DOHH2 (cell line): ENCODE data around the gene CTNNA2.

Experiments used
- H3F3A ChIP-seq: fragments of 200-600 bp; sonication (generic), shearing (Covaris generic); 2 replicates; pipeline ENCODE4 v1.6.0; 2016; ENCODE audit warnings: antibody characterized with exemption, mild to moderate bottlenecking; ENCODE audit not compliant: control insufficient read depth, insufficient read depth
- H3K27ac ChIP-seq: fragments of 200-600 bp; sonication (generic); 2 replicates; pipeline ENCODE4 v1.5.1; 2014; ENCODE audit warnings: low read depth, mild to moderate bottlenecking, low read length, moderate library complexity
- H3K27me3 ChIP-seq: fragments of 200-600 bp; sonication (generic); 2 replicates; pipeline ENCODE4 v1.6.1; 2014; ENCODE audit warnings: mild to moderate bottlenecking, low read length, mixed read lengths; ENCODE audit not compliant: control insufficient read depth
- H3K36me3 ChIP-seq: fragments of 200-600 bp; sonication (generic); 2 replicates; pipeline ENCODE4 v1.6.1; 2014; ENCODE audit warnings: mild to moderate bottlenecking, low read length, moderate library complexity, mixed read lengths; ENCODE audit not compliant: control insufficient read depth
- H3K4me1 ChIP-seq: fragments of 200-600 bp; sonication (generic); 2 replicates; pipeline ENCODE4 v1.6.1; 2014; ENCODE audit warnings: mild to moderate bottlenecking, low read length, mixed read lengths; ENCODE audit not compliant: control insufficient read depth
- H3K4me2 ChIP-seq: fragments of 200-600 bp; sonication (generic); 2 replicates; pipeline ENCODE4 v1.6.0; 2014; ENCODE audit warnings: mild to moderate bottlenecking, low read length, moderate library complexity
- H3K4me3 ChIP-seq: fragments of 200-600 bp; sonication (generic); 2 replicates; pipeline ENCODE4 v1.5.1; 2014; ENCODE audit warnings: mild to moderate bottlenecking, low read length, mixed read lengths
- H3K79me2 ChIP-seq: fragments of 200-600 bp; sonication (generic); 2 replicates; pipeline ENCODE4 v1.6.1; 2014; ENCODE audit warnings: mild to moderate bottlenecking, low read length, mixed read lengths; ENCODE audit not compliant: control insufficient read depth
- H3K9me2 ChIP-seq: fragments of 200-600 bp; sonication (generic); replicated peaks from 2 replicates; pipeline ENCODE4 v1.6.1; 2014; ENCODE audit warnings: mild to moderate bottlenecking, low read length, mixed read lengths; ENCODE audit not compliant: control insufficient read depth
- H3K9me3 ChIP-seq: fragments of 200-600 bp; sonication (generic); 2 replicates; pipeline ENCODE4 v1.6.1; 2014; ENCODE audit warnings: antibody characterized with exemption, low read length, mixed read lengths; ENCODE audit not compliant: control insufficient read depth, insufficient read depth
- H4K20me1 ChIP-seq: fragments of 200-600 bp; sonication (generic); 2 replicates; pipeline ENCODE4 v1.6.0; 2014; ENCODE audit warnings: low read depth, mild to moderate bottlenecking, antibody characterized with exemption, low read length, moderate library complexity; ENCODE audit not compliant: control insufficient read depth, insufficient read depth
- EZH2phosphoT487 ChIP-seq: fragments of 200-600 bp; sonication (generic); IDR thresholded peaks from 2 replicates; pipeline ENCODE4 v1.6.1; 2017; ENCODE audit warnings: borderline replicate concordance, mild to moderate bottlenecking, antibody characterized with exemption, low read length, moderate library complexity, mixed read lengths
- TF ChIP-seq, protein P1 (sequence below): fragments of 200-600 bp; sonication (generic); IDR thresholded peaks from one replicate; pipeline ENCODE4 v1.5.1; 2014; ENCODE audit warnings: antibody characterized with exemption, mild to moderate bottlenecking, low read depth, low read length; ENCODE audit not compliant: poor library complexity, severe bottlenecking

The CTNNA2 gene

GRCh38 chr2:79903222-79904000, 390.6 kb downstream of the CTNNA2 start:
- Histone ChIP-seq H4K20me1 (no peaks in the 10 kb centered on the region), H3K4me1 (no peaks in the 10 kb centered on the region), H3K9me3 (no peaks in the 10 kb centered on the region), H3K36me3 (no peaks in the 10 kb centered on the region), H3K27ac (no peak overlapping the region), H3K79me2 (no peaks in the 10 kb centered on the region), H3K9me2 (no peaks in the 10 kb centered on the region), H3K4me2 (no peak overlapping the region), H3K4me3 (no peak overlapping the region), H3F3A (no peaks in the 10 kb centered on the region), H3K27me3 (no peaks in the 10 kb centered on the region)
- TF ChIP-seq EZH2phosphoT487, result no peak
- TF ChIP-seq, protein P1, sequence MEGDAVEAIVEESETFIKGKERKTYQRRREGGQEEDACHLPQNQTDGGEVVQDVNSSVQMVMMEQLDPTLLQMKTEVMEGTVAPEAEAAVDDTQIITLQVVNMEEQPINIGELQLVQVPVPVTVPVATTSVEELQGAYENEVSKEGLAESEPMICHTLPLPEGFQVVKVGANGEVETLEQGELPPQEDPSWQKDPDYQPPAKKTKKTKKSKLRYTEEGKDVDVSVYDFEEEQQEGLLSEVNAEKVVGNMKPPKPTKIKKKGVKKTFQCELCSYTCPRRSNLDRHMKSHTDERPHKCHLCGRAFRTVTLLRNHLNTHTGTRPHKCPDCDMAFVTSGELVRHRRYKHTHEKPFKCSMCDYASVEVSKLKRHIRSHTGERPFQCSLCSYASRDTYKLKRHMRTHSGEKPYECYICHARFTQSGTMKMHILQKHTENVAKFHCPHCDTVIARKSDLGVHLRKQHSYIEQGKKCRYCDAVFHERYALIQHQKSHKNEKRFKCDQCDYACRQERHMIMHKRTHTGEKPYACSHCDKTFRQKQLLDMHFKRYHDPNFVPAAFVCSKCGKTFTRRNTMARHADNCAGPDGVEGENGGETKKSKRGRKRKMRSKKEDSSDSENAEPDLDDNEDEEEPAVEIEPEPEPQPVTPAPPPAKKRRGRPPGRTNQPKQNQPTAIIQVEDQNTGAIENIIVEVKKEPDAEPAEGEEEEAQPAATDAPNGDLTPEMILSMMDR, result no peak

- no peaks in the 10 kb centered on the region for H4K20me1 ChIP-seq
- no peaks in the 10 kb centered on the region for H3F3A ChIP-seq
- no peaks in the 10 kb centered on the region for H3K4me1 ChIP-seq
- H3K27ac ChIP-seq, result no peak overlapping the region
- no peaks in the 10 kb centered on the region for H3K9me2 ChIP-seq
- TF ChIP-seq, protein P1, result no peak
- TF ChIP-seq EZH2phosphoT487, result no peak
- no peaks in the 10 kb centered on the region for H3K27me3 ChIP-seq
- no peaks in the 10 kb centered on the region for H3K9me3 ChIP-seq
- H3K79me2 ChIP-seq, result no peaks in the 10 kb centered on the region
- no peaks in the 10 kb centered on the region for H3K36me3 ChIP-seq
- H3K4me2 ChIP-seq, result no peak overlapping the region
- H3K4me3 ChIP-seq, result no peak overlapping the region
Observed at GRCh38 chr2:79906139-79906890, 393.5 kb downstream of the CTNNA2 start.

GRCh38 chr2:79909521-79909920, 396.7 kb downstream of the CTNNA2 start:
- Histone ChIP-seq H3K4me2 (no peak overlapping the region), H4K20me1 (no peaks in the 10 kb centered on the region), H3K9me2 (no peaks in the 10 kb centered on the region), H3K4me1 (no peaks in the 10 kb centered on the region), H3K27me3 (no peaks in the 10 kb centered on the region), H3K36me3 (no peaks in the 10 kb centered on the region), H3K4me3 (no peak overlapping the region), H3K79me2 (no peaks in the 10 kb centered on the region), H3K9me3 (no peaks in the 10 kb centered on the region), H3F3A (no peaks in the 10 kb centered on the region), H3K27ac (no peak overlapping the region)
- TF ChIP-seq, protein P1, result no peak
- no peak for TF ChIP-seq EZH2phosphoT487
